Stimulated activated CD4-positive, alpha-beta T cell treated with anti-CD3 and anti-CD28 coated beads, Interleukin-4, amount 100 ng/mL, for 48 hours (primary cell): ENCODE measurements around the gene UPF2.
A peak's percentile ranks its signal among the peaks of the same experiment; 100 is the strongest.
"Not testable (repeated sequence)": the region's sequence is repeated elsewhere in the genome, so short reads cannot be mapped to it uniquely, and the experiment has no call there.

Experiments used
- DNase-seq, 2 donors: peaks; one replicate each; pipeline ENCODE4 v3.0.0-alpha.2; 2020; ENCODE audit warnings: low read depth in 2 of 2

UPF2 gene, protein sequence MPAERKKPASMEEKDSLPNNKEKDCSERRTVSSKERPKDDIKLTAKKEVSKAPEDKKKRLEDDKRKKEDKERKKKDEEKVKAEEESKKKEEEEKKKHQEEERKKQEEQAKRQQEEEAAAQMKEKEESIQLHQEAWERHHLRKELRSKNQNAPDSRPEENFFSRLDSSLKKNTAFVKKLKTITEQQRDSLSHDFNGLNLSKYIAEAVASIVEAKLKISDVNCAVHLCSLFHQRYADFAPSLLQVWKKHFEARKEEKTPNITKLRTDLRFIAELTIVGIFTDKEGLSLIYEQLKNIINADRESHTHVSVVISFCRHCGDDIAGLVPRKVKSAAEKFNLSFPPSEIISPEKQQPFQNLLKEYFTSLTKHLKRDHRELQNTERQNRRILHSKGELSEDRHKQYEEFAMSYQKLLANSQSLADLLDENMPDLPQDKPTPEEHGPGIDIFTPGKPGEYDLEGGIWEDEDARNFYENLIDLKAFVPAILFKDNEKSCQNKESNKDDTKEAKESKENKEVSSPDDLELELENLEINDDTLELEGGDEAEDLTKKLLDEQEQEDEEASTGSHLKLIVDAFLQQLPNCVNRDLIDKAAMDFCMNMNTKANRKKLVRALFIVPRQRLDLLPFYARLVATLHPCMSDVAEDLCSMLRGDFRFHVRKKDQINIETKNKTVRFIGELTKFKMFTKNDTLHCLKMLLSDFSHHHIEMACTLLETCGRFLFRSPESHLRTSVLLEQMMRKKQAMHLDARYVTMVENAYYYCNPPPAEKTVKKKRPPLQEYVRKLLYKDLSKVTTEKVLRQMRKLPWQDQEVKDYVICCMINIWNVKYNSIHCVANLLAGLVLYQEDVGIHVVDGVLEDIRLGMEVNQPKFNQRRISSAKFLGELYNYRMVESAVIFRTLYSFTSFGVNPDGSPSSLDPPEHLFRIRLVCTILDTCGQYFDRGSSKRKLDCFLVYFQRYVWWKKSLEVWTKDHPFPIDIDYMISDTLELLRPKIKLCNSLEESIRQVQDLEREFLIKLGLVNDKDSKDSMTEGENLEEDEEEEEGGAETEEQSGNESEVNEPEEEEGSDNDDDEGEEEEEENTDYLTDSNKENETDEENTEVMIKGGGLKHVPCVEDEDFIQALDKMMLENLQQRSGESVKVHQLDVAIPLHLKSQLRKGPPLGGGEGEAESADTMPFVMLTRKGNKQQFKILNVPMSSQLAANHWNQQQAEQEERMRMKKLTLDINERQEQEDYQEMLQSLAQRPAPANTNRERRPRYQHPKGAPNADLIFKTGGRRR

DNA sequence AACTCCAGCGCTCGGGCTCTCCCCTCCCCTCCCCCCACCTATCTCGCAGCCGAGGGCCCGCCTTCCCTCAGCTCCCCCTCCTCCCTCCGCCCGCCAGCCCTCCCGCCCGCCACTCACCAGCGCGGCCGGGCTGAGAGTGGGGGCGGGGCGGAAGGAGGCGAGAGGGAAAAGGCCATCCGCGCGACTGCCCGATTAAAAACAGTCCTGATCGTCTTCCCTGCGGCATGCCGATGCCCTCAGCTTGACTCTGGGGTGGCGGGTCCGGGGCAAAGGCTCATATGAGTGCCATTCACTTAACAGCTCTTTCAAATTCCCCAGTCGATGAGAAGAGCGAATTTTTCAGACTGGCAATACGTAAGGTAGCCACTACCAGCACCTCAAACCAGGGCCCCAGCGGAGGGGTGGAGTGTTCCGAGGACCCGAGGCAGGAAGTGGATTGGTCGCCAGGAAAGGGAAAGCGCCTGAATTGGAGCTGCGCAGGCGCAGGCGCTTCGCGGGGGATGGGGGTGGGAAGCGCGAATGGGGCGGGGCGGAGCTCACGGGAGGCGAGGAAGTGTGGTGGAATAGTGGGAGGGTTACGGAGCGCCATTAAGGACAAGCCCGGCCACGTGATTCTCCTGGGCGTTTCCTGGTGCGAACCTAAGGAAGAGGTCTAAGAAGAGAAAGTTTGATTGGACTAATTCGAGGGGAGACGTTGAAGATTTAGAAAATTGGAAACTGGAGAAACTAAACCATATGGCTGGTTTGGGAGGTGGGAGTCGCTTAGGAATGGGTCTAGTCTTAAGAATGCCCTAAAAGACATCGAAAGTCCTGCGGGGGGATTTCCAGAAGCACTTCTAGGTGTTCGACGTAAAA is at the start of gene UPF2:
Gene UPF2 (minus strand): TSS at position 13 of the 855 bp plus-strand sequence. CDS start 7,386 bp downstream, outside the sequence.
- DNase-seq, result peak; percentile 96 to 98

DNA sequence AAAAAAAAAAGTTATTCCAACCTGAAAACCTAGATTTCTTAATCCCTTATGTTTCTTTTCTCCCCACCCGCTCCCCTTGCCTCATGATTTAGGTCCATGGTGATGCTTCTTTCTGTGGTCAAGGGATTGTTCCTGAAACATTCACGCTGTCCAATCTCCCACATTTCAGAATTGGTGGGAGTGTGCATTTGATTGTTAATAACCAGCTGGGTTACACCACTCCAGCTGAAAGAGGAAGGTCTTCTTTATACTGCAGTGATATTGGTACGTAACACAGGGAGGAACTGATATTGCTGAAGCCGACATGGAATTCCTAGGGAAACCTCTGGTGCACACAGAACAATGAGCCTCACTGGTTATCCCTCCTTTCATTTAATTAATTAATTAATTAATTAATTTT is 48.8 kb upstream of the UPF2 start:
- no peak for DNase-seq

DNA sequence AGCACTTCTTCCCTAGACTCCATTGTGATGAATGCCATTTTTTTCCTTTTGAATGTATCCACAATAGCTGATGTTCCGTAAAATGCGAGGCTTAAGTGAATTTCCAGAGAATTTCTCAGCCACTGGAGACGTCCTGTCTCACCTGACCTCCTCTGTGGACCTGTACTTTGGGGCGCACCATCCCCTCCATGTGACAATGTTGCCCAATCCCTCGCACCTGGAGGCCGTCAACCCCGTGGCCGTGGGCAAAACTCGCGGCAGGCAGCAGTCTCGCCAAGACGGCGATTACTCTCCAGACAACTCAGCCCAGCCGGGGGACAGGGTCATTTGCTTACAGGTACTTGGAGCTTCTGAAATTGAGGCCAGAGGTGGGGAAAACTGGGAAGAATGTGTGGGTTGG is 46.3 kb upstream of the UPF2 start:
- no peak for DNase-seq

DNA sequence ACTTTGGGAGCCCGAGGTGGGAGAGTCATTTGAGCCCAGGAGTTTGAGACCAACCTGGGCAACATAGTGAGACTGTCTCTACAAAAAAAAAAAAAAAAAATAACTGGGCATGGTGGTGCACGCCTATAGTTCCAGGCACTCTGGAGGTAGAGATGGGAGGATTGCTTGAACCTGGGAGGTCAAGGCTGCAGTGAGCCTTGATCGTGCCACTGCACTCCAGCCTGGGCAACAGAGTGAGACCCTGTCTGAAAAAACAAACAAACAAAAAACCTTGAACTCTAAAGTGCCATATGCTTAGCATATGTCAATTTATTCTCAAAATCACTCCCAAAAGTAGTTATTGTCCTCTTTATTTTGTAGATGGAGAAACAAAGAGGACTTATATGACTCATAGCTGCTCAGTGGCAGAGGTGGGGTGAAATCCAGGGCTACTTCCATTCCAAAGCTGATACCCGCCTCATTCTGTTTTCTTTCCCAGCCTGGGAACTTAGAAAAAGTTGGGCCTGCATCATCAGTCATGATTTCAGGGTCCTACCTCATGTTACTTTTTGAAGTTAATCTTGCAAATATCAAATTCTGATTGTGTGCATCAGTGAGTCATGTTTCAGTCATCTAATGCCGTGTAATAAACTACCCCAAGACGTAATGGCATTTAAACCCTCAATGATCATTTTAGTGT is 39.4 kb upstream of the UPF2 start:
- no peak for DNase-seq

DNA sequence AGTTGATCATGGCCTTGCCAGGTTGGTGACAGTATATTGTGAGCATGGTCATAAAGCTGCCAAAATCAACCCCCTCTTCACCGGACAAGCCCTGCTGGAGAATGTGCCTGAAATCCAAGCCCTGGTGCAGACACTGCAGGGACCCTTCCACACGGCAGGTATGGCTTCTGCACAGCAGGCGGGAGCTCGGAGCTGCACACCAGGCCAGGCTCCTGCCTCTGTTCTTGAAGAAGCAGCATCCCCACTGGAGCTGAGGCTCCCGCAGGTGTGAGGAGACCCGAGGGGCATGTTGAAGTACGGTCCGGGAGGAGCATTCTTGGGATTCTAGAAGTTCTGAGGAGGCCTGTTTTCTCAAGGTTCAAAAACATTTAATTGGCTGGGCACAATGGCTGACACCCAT is 38.9 kb upstream of the UPF2 start:
- no peak for DNase-seq

DNA sequence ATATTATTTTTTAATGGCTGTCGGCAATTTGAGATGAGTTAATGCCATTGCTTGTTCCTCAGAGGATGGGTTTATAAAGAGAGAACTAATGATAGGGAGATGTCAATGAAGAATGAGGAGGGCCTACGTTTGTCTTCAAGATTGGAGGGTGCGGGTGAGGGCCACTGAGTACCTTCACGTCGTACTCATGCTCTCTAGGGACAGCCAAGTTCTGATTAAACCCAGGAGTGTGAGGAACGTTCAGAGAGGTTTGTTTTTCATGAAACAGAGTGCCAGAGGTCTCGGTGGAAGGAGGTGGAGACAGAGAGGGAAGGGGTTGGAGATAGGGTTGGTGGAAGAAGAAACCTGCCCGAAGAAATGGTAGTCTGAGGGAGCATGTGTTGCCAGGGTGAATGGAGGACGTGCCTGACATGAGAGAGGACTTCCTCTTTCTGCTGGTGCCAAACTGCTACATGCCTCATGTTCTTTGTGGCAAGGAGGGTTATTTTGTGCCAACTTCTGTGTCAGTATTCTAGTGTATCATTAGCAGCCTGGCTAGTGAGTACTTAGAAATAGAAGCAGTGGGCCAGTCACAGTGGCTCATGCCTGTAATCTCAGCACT is 35.1 kb upstream of the UPF2 start:
- DNase-seq, result no peak

DNA sequence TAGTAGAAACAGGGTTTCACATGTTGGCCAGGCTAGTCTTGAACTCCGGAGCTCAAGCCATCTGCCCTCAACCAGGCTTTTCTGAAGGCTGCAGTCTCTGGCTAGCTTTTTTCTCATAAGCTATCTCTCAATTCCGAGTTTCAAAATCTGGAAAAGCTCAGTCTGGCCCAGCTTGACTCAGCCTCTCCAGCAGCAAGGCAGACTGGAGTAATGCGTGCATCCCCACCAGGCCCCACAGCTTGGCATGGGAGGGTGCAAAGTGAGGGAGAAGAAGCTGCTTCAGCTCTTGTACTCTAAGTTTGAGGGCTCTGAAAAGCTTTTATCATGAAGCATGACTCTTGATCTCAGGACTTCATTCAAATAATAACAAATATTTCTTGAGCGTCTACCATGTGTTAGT is 30.9 kb upstream of the UPF2 start:
- no peak for DNase-seq

DNA sequence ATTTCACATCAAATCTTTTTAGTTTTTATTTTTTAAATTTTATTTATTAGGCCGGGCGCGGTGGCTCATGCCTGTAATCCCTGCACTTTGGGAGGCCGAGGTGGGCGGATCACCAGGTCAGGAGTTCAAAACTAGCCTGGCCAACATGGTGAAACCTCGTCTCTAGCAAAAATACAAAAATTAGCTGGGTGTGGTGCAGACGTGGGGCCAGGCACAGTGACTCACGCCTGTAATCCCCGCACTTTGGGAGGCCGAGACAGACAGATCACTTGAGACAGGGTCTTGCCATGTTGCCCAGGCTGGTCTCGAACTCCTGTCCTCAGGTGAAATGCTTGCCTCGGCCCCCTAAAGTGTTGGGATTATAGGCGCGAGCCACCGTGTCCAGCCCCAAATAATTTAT is 28.8 kb upstream of the UPF2 start:
- DNase-seq, result not testable (repeated sequence)

DNA sequence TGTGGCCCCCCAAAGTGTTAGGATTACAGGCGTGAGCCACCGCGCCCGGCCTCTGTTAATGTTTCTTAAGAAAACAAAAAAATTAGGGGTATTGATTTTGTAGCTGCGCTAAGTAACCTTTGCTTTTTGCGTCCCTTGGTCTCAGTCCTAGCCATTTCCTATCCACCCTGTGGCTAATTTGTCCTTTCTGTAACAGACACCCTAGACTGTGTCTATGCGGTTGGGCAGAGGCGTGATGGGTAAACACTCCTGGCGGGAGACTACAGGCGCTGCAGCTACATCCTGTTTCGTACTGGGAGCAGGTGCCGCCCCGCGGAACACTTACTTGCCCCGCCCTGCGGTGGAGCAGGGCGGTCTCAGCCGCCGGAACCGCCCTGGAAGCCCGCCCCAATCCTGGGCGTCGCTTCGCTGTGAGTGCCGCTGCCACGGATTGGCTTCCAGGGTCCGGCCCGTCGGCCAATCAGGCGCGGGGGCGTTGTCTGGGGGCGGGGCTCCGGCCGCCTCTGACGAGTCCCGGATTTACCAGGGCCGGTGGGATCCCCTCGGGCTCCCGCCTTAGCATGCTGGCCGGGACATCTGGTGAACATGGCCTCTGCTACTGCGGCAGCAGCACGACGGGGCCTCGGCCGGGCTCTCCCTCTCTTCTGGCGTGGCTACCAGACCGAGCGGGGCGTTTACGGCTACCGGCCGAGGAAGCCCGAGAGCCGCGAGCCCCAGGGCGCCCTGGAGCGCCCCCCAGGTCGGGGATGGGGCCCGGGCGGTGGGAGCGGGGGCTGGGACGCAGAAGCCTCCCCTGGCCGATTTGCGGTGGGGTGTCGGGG is 26.1 kb upstream of the UPF2 start, which contains the start of gene DHTKD1:
Gene DHTKD1 (plus strand): TSS at position 506 of the 821 bp plus-strand sequence. CDS start 80 bp downstream, at position 586.
- peak; percentile 99 for DNase-seq

DNA sequence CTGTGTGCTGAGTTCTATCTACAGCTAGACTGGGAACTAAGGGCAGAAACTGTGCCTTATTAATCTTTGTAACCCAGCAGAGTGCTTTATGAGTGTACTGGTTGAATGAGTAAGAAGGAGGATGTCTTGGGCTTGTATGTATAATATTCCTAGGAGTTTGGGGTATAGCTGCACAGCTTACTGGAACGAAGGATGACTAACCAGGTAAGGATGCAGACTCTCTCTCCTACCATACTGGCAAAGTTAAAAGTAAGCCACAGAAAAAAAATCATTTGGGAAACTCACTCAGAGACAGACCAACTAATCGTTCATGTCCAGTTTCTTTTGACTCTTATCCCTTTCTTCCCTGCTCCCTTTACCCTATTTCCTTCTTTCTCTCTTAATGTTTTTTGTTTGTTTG is 24.7 kb upstream of the UPF2 start:
- DNase-seq, result no peak

DNA sequence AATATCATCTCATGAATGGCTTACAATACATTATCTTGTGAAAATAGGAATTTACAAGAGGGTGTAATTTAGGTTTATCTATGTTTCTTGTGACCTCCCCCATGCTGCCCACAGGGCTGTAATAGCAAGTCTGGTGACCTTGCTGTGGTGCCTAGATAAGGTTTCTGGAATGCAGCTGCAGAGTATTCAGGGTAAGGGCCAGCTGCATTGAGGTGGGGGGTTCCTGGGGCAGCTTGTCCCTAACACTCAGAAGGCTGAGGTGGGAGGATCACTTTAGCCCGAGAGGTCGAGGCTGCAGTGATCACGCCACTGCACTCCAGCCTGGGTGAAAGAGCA is 20.8 kb upstream of the UPF2 start:
- no peak for DNase-seq

DNA sequence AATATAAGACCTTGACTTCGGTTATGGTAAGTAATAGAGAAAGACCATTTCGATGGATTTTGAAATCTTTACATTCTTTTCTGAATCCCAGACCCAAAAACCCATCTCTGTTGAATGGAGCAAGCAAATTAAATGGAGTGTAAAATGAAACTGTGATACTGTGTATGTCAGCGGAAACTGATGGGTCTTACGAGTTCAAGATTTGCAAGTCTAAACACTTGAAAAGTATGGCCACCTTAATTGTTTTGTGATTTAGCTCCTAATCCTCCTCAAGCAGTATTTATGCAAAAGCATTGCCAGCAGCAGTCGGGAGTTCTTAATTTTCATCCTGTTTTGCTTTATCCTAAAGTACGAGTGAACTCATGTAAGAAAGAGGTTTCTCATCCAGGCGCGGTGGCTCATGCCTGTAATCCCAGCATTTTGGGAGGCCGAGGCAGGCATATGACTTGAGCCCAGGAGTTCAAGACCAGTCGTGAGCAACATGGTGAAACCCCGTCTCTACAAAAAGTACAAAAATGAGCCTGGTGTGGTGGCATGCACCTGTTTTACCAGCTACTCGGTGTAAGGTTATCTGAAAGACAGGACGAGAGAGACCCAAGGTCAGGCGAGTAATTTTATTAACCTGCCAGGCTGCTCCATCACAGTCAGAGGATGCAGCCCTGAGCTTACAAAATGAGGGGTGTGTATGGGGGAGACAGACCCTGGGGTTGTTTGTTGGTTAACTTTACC is 20.3 kb upstream of the UPF2 start:
- DNase-seq, result no peak

DNA sequence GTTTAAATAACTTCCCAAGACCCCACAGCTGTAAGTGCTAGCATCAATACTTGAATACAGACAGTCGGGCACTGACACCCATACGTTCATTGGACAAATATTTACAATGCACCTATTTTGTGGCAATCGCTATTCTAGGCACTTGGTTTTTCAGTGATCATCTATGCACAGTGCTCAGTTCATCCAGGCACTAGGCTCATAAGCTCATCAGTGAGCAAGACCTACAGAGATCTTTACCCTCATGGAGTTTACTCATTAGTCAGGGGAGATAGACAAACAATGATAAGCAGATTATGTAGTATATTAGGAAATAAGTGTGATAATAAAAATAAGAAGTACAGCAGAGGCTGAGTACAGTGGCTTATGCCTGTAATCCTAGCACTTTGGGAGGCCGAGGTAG is 18.5 kb upstream of the UPF2 start:
- DNase-seq, result no peak

DNA sequence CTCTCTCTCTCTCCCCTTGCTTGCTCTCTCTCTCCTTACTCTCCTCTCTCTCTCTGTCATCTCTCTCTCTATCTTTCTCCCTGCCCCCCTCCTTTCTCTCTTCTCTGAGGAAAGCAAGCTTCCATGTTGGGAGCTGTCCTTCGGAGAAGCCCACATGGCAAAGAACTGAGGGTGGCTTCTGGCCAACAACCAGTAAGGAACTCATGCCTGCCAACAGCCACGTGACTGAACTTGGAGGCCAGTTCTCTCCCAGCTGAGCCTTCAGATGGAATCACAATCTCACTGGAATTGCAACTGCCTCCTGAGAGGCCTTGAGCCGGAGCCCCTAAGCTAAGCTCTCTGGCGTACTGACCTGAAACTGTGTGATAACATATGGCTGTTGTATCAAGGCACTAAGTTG is 14.1 kb upstream of the UPF2 start:
- DNase-seq, result no peak

DNA sequence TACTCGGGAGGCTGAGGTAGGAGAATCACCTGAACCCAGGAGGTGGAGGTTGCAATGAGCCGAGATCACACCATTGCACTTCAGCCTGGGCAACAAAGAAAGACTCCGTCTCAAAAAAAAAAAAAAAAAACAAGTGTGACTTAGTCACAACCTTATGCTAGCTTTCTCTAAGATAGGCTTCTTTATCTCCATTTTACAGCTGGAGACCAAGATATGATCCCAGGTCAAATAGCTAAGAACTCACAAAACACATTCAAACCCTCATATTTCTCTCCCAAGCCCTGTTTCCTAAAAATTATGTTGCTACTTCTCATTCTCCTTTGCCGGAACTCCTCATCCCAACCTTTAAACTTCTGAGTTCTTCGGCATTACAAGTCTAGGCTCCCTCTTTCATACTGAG is 13.1 kb upstream of the UPF2 start:
- no peak for DNase-seq

DNA sequence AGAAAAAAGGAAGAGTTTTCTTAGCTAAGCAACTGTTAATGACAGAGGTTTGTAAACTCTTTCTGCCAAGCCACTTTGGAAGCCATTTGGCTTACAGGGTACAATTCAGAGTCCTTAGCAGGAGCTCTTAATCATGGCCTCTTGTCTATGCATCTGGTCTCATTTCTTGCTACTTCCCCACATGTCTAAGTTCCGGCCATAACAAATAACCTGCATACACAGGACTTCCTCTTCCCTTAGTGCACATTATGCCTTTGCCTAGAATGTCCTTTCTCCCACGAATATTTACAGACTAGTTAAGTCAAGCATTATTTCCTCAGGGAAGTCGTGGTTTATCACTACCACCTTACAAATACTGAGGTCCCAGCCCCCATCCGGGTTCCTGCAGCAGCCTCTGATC is 8.6 kb upstream of the UPF2 start:
- DNase-seq, result no peak

DNA sequence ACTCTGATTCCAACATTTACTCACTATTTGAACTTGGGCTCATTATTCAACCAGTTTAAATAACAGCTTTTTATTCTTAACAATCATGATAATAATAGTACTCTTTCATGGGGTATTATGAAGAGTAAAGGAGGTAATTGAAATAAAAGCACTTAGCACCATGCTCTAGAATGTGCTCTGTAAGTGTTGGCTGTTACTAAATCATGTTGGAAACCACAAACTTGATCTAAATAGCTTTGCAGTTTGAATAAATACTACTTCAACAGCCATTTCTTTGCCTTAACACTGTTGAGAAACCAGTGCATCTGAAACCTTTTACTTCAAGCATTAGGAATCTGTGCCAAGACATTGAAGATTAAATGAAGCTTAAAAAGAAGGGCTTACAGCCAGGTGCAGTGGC is 7.9 kb upstream of the UPF2 start:
- no peak for DNase-seq

DNA sequence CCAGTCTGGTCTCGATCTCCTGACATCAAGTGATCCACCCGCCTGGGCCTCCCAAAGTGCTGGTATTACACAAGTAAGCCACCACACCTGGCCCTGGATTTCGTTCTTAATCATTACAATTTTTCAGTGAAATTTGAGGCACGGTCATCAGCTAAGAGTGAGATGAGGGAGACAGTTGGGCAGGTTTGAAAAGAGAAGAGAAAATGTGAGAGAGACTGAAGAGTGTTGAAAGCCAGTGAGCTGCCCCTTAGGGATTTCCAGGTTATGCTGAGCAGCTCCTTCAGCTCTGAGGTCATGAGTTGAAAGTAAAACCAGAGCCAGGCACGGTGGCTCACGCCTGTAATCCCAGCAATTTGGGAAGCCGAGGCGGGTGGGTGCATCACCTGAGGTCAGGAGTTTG is 5.9 kb upstream of the UPF2 start:
- no peak for DNase-seq

DNA sequence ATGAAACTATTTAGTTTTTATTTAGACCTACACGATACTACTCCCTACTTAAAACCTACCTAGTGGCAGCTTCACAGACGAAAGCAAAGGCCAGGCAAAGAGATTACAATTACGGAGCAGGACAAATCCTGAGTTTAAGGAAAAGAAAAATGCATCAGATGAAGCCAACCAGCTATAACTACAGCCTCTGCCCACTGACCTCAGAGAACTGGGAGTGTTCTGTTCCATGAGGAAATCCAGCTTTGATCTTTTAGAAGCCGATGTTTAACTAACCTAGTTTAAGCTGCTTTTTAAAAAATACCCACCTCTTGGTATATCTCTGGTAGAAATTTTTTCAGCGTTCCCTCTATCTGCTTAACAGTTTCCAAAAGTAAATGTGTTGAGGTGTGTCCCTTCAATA is 3.0 kb upstream of the UPF2 start:
- no peak for DNase-seq
